Lower leg skin (tissue), 3 donors: Measurements from ENCODE around the gene TAOK3.

Source experiments
- POLR2A ChIP-seq, 2 donors: fragments of 450-650 bp; IDR thresholded peaks; one replicate each; pipeline ENCODE4 v1.6.1; 2016 to 2017; ENCODE audit warnings: antibody characterized with exemption in 2 of 2, mild to moderate bottlenecking in 1 of 2, moderate library complexity in 1 of 2
- TF ChIP-seq, protein P1 (sequence below), 3 donors: fragments of 450-650 bp; IDR thresholded peaks; one replicate each; pipeline ENCODE4 v1.5.1; 2016; ENCODE audit warnings: antibody characterized with exemption in 3 of 3, mild to moderate bottlenecking in 3 of 3, moderate library complexity in 2 of 3

GRCh38 chr12:118370601-118371000 lies 2.1 kb downstream of the TAOK3 start:
- TF ChIP-seq, protein P1, sequence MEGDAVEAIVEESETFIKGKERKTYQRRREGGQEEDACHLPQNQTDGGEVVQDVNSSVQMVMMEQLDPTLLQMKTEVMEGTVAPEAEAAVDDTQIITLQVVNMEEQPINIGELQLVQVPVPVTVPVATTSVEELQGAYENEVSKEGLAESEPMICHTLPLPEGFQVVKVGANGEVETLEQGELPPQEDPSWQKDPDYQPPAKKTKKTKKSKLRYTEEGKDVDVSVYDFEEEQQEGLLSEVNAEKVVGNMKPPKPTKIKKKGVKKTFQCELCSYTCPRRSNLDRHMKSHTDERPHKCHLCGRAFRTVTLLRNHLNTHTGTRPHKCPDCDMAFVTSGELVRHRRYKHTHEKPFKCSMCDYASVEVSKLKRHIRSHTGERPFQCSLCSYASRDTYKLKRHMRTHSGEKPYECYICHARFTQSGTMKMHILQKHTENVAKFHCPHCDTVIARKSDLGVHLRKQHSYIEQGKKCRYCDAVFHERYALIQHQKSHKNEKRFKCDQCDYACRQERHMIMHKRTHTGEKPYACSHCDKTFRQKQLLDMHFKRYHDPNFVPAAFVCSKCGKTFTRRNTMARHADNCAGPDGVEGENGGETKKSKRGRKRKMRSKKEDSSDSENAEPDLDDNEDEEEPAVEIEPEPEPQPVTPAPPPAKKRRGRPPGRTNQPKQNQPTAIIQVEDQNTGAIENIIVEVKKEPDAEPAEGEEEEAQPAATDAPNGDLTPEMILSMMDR (IDR thresholded peaks at IDR 0.05) = no peak
- TF ChIP-seq POLR2A (IDR thresholded peaks at IDR 0.05) = no peak
